ENCODE measurements around the gene TP53AIP1. TPM values are rescaled to one million over a fixed set of nuclear protein-coding genes. Genes with fewer than 3 reads are reported as not detected.
"Not testable (repeated sequence)": the region's sequence is repeated elsewhere in the genome, so short reads cannot be mapped to it uniquely, and the experiment has no call there.

TP53AIP1 gene
- total and polyA plus RNA-seq, 9 donors, result 0.02 to 1.5 (median 0.31) TPM; not detected in 5

DNA sequence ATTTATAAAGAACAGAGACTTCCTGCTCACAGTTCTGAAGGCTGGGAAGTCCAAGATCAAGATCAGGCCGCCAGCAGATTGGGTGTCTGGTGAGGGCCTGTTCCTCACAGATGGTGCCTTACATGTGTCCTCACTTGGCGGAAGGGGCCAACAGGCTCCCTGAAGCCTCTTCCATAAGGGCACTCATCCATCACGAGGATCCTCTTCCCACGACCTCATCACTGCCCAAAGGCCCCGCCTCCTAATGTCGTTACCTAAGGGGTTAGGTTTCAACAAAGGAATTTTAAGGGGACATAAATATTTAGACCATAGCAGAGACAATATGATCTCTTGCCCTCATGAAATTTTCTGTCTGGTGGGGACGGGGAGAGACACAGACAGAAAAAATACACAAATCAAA lies 18.6 kb downstream of the TP53AIP1 start:
- no peak for DNase-seq
- Histone ChIP-seq H3K9me3 (no peaks in the 10 kb centered on the region), H3K4me3 (no peak overlapping the region), H3K36me3 (no peaks in the 10 kb centered on the region), H3K4me1 (ENCODE audit: insufficient read depth) (no peaks in the 10 kb centered on the region), H3K27me3 (no peaks in the 10 kb centered on the region), H3K27ac (no peak overlapping the region)
- intact Hi-C loops (cut with DNase I), result no loop called here
- WGBS, 3 donors, result 80 to 85% (median 84%) methylated on average over 7 of the region's 7 CpGs
- TF ChIP-seq POLR2A (IDR thresholded peaks at IDR 0.05) (no peak), EP300 (IDR thresholded peaks at IDR 0.05) (no peak)
- TF ChIP-seq, protein P1, sequence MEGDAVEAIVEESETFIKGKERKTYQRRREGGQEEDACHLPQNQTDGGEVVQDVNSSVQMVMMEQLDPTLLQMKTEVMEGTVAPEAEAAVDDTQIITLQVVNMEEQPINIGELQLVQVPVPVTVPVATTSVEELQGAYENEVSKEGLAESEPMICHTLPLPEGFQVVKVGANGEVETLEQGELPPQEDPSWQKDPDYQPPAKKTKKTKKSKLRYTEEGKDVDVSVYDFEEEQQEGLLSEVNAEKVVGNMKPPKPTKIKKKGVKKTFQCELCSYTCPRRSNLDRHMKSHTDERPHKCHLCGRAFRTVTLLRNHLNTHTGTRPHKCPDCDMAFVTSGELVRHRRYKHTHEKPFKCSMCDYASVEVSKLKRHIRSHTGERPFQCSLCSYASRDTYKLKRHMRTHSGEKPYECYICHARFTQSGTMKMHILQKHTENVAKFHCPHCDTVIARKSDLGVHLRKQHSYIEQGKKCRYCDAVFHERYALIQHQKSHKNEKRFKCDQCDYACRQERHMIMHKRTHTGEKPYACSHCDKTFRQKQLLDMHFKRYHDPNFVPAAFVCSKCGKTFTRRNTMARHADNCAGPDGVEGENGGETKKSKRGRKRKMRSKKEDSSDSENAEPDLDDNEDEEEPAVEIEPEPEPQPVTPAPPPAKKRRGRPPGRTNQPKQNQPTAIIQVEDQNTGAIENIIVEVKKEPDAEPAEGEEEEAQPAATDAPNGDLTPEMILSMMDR (IDR thresholded peaks at IDR 0.05), result no peak

DNA sequence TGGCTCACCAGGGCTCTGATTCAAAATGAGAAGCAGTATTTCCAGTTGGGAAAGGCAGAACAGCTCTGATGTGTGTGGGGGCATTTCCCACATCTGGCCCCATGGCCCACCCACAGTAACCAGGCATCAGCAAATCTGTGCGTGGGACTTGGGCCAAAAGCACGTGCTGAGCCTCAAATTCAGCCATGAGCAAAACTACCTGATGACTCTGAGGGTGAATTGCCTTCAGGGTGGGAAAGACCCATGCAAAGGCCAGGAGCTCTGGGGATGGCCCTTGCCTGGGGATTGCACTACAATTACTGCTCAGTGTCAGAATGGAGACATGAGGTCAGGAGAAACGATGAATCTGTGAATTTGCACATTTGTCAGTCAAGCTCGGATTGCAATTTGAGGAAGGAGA lies 20.9 kb downstream of the TP53AIP1 start:
- TF ChIP-seq EP300 (IDR thresholded peaks at IDR 0.05) (no peak), POLR2A (IDR thresholded peaks at IDR 0.05) (no peak)
- TF ChIP-seq, protein P1 (IDR thresholded peaks at IDR 0.05), result no peak
- Histone ChIP-seq H3K4me3 (no peak overlapping the region), H3K4me1 (ENCODE audit: insufficient read depth) (no peaks in the 10 kb centered on the region), H3K27ac (no peak overlapping the region), H3K36me3 (no peaks in the 10 kb centered on the region), H3K9me3 (no peaks in the 10 kb centered on the region), H3K27me3 (no peaks in the 10 kb centered on the region)
- intact Hi-C loops (cut with DNase I), result no loop called here
- no peak for DNase-seq
- WGBS, 3 donors, result 72 to 77% (median 74%) methylated on average over 4 of the region's 4 CpGs

DNA sequence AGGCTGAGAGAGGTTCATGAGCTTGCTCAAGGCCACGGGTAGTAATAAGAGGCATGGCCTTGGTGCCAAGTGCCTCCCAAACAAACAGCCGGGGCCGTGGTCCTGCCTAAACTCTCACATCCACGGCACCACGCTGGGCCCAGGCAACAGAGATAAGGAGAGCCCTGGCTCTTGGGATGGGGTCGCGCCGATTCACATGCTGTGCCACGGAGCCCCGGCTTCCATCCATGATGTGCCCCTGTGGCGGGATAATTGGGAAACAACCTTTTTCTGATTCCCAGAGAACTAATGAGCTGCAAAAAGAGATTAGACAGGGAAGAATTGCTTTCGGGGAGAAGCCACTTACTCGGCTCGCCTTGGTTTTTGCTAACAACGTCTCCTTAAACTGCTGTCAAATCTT lies 22.0 kb downstream of the TP53AIP1 start:
- no peak for DNase-seq
- intact Hi-C loops (cut with DNase I), result no loop called here
- Histone ChIP-seq H3K4me1 (ENCODE audit: insufficient read depth) (no peaks in the 10 kb centered on the region), H3K9me3 (no peaks in the 10 kb centered on the region), H3K4me3 (no peak overlapping the region), H3K36me3 (no peaks in the 10 kb centered on the region), H3K27me3 (no peaks in the 10 kb centered on the region), H3K27ac (no peak overlapping the region)
- WGBS, 3 donors, result 75 to 83% (median 78%) methylated on average over 15 of the region's 15 CpGs
- TF ChIP-seq, protein P1 (IDR thresholded peaks at IDR 0.05), result no peak
- no peak for TF ChIP-seq EP300 (IDR thresholded peaks at IDR 0.05)

DNA sequence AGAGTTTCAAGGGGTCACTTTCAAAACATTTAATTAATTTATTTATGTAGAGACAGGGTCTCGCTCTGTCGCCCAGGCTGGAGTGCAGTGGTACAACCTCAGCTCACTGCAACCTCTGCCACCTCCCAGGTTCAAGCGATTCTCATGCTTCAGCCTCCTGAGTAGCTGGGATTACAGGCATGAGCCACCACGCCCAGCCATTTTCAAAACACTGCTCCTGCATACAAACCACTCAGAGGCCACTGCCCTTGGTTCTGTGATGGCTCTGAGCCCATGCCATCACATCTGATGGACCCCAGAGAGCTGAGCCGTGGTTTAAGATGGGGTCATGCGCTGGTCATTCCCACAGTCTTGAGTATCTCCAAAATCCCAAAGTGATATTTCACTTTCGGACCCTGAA lies 23.0 kb downstream of the TP53AIP1 start:
- H3K4me1 ChIP-seq (ENCODE audit: insufficient read depth); H3K4me3 ChIP-seq; H3K9me3 ChIP-seq; intact Hi-C loops (cut with DNase I); H3K36me3 ChIP-seq; DNase-seq; H3K27ac ChIP-seq; H3K27me3 ChIP-seq: not testable (repeated sequence)
- 76 to 88% (median 85%) methylated on average over 7 of the region's 7 CpGs for WGBS, 3 donors

DNA sequence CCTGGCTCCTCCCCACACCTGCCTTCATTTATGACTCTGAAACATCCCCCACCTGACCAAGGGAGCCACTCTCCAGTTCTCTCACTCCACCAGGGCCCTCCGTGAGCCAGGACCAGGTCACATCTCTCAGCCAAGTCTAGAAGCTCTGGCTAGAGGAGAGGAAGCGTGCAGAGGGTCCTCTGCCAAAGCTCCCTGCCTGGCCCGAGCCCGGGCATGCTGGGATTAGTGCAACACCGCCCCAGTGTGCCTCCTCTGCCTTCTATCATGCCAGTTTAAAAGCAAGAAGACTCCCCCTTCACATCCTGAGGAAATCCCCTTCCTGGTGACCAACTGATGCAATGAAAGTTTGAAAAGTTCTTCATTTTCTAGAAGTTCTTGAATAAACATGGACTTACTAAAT lies 23.5 kb downstream of the TP53AIP1 start:
- Histone ChIP-seq H3K36me3 (no peaks in the 10 kb centered on the region), H3K4me1 (ENCODE audit: insufficient read depth) (no peaks in the 10 kb centered on the region), H3K27me3 (no peaks in the 10 kb centered on the region), H3K9me3 (no peaks in the 10 kb centered on the region), H3K27ac (no peak overlapping the region), H3K4me3 (no peak overlapping the region)
- no peak for TF ChIP-seq EP300 (IDR thresholded peaks at IDR 0.05)
- no peak for TF ChIP-seq POLR2A (IDR thresholded peaks at IDR 0.05)
- TF ChIP-seq, protein P1 (IDR thresholded peaks at IDR 0.05), result no peak
- DNase-seq, result no peak
- WGBS, 3 donors, result 83 to 91% (median 87%) methylated on average over 5 of the region's 5 CpGs
- intact Hi-C loops (cut with DNase I), result no loop called here

Data from ovary (tissue), 9 donors.